ENCODE measurements around the gene SLC9C1. TPM values are rescaled to one million over a fixed set of nuclear protein-coding genes. Genes with fewer than 3 reads are reported as not detected.

SLC9C1 gene
- total and polyA plus RNA-seq, 2 of the 4 experiments (the other 2 are of a cell fraction): not detected

DNA sequence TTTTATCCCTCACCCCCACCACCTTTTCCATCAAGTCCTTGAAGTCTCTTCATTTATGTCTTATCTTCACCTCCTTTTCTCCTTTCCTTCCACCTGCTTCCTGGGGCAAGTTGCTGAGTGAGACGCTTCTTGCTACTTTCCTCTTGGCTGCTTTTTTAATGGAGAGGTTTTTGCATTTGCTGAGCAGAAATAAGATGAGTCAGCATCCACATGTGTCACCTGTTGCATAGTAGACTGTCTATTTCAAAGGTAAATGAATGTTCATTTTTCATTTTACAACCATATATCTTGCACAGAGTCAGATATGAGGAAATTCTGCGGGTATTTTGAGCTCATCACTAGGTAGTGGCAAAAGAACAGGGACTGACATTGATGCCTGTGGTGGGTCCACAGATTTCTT lies 189.2 kb downstream of the SLC9C1 start:
- no peak overlapping the region for H2AFZ ChIP-seq (replicated peaks; ENCODE audit: low read length, poor library complexity)
- H2AK9ac ChIP-seq (replicated peaks; ENCODE audit: low read depth, low read length, poor library complexity): no peak overlapping the region
- no peak overlapping the region for H2BK5ac ChIP-seq (ENCODE audit: low read depth, low read length, poor library complexity, severe bottlenecking)
- H3K14ac ChIP-seq (replicated peaks; ENCODE audit: low read depth, low read length): no peak overlapping the region
- H2BK120ac ChIP-seq (ENCODE audit: low read depth, low read length): no peak overlapping the region
- POLR2A ChIA-PET (ENCODE audit: unreplicated experiment): no interaction called here
- H3K9me3 ChIP-seq (ENCODE audit: control insufficient read depth, insufficient read depth, low read length): no peaks in the 10 kb centered on the region
- no peak overlapping the region for H3K23ac ChIP-seq (ENCODE audit: low read depth, low read length)
- H3K27me3 ChIP-seq (ENCODE audit: control insufficient read depth, insufficient read depth, low read length): no peaks in the 10 kb centered on the region
- H2AK5ac ChIP-seq (ENCODE audit: low read depth, low read length): no peak overlapping the region
- H3K56ac ChIP-seq (ENCODE audit: extremely low read depth, insufficient read depth, low read length): no peak overlapping the region
- no peak overlapping the region for H3K27ac ChIP-seq (ENCODE audit: insufficient read depth, low read length)
- TF ChIP-seq POLR2A (IDR thresholded peaks at IDR 0.05; ENCODE audit: low read depth, low read length): no peak
- TF ChIP-seq CHD1 (IDR thresholded peaks at IDR 0.05; ENCODE audit: low read depth, low read length): no peak
- TF ChIP-seq, protein P1, sequence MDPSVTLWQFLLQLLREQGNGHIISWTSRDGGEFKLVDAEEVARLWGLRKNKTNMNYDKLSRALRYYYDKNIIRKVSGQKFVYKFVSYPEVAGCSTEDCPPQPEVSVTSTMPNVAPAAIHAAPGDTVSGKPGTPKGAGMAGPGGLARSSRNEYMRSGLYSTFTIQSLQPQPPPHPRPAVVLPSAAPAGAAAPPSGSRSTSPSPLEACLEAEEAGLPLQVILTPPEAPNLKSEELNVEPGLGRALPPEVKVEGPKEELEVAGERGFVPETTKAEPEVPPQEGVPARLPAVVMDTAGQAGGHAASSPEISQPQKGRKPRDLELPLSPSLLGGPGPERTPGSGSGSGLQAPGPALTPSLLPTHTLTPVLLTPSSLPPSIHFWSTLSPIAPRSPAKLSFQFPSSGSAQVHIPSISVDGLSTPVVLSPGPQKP (IDR thresholded peaks at IDR 0.05; ENCODE audit: borderline replicate concordance, low read depth, low read length): no peak
- no peak for TF ChIP-seq MAZ (IDR thresholded peaks at IDR 0.05; ENCODE audit: borderline replicate concordance, low read depth, low read length)
- TF ChIP-seq BHLHE40 (IDR thresholded peaks at IDR 0.05; ENCODE audit: low read depth, low read length): no peak
- TF ChIP-seq MAFK (IDR thresholded peaks at IDR 0.05; ENCODE audit: low read depth, low read length): peak; percentile 87
- no peak for TF ChIP-seq RFX5 (IDR thresholded peaks at IDR 0.05; ENCODE audit: low read depth, low read length)
- H2BK15ac ChIP-seq (ENCODE audit: low read depth, low read length): no peak overlapping the region
- H3K4me3 ChIP-seq (ENCODE audit: insufficient read depth, low read depth, low read length): no peak overlapping the region
- H3K18ac ChIP-seq (ENCODE audit: low read depth, low read length): no peak overlapping the region
- DNase-seq: no peak
- no peak overlapping the region for H2BK20ac ChIP-seq (ENCODE audit: low read depth, low read length)
- no peak overlapping the region for H4K5ac ChIP-seq (ENCODE audit: low read depth, low read length)
- in situ Hi-C loops (cut with MboI; ENCODE audit: low sequenced_read_pairs): no loop called here
- H3K9ac ChIP-seq (ENCODE audit: low read depth, low read length): no peak overlapping the region
- no peak overlapping the region for H4K91ac ChIP-seq (ENCODE audit: insufficient read depth, low read depth, low read length)
- H3K79me1 ChIP-seq (ENCODE audit: low read depth in 1 of 2, low read length in 2 of 2): peaks cover 7 to 42% of the 10 kb centered on the region in 2 experiments; a peak in 3 of 4 replicates
- peaks cover 3% of the 10 kb centered on the region; the same call in 1 of the 2 replicates for H3K36me3 ChIP-seq (ENCODE audit: control insufficient read depth, insufficient read depth, low read length)
- peaks cover 4% of the 10 kb centered on the region for H3K4me1 ChIP-seq (ENCODE audit: control insufficient read depth, insufficient read depth, low read length)
- no CpG with 5 or more reads among the region's 2 CpGs for WGBS, 2 experiments (ENCODE audit: extremely low coverage in 2 of 2, insufficient read length in 1 of 2)
- intact Hi-C loops (cut with micrococcal nuclease): no loop called here
- ATAC-seq (ENCODE audit: low read depth): no peak
- H3K9me1 ChIP-seq (ENCODE audit: insufficient read depth, low read length): peaks cover 15% of the 10 kb centered on the region
- no TSS peak for BruUV-seq (replicated peaks)
- no peak overlapping the region for H3K4me2 ChIP-seq (ENCODE audit: low read depth, low read length)
- H3K4ac ChIP-seq (ENCODE audit: low read depth, low read length): no peak overlapping the region
- H4K8ac ChIP-seq (ENCODE audit: low read depth in 2 of 2, low read length in 2 of 2): no peak overlapping the region
- H4K20me1 ChIP-seq (ENCODE audit: insufficient read depth, low read length): no peaks in the 10 kb centered on the region
- dilution Hi-C loops (cut with HindIII; ENCODE audit: low sequenced_read_pairs, unreplicated experiment): no loop called here
- CTCF ChIA-PET: no interaction called here

Data from IMR-90 (cell line).